K562 (cell line): ENCODE data around the gene SDR39U1. TPM values are rescaled to one million over a fixed set of nuclear protein-coding genes. Genes with fewer than 3 reads are reported as not detected.

Source experiments
- ATF1 ChIP-seq, 2 experiments: fragments of 450-650 bp in 1 of 2; IDR thresholded peaks; 2 replicates each; pipeline ENCODE4 v1.6.1; 2016; ENCODE audit warnings: missing compliant biosample characterization in 1 of 2, missing genetic modification characterization in 1 of 2
- ATF7 ChIP-seq: fragments of 450-650 bp; IDR thresholded peaks from 2 replicates; pipeline ENCODE4 v1.7.1; 2014; ENCODE audit warnings: mild to moderate bottlenecking, moderate library complexity
- BHLHE40 ChIP-seq: IDR thresholded peaks from 2 replicates; pipeline ENCODE4 v1.6.1; 2011; ENCODE audit warnings: low read length, improper control_type of control experiment
- HBP1 ChIP-seq: fragments of 450-650 bp; formaldehyde crosslinking; IDR thresholded peaks from 2 replicates; pipeline ENCODE4 v1.4.0; 2022; ENCODE audit warnings: missing genetic modification characterization
- JUNB ChIP-seq: fragments of 450-650 bp; formaldehyde crosslinking; conservative IDR thresholded peaks from 2 replicates; pipeline ENCODE4 v1.4.0; 2020; ENCODE audit warnings: mild to moderate bottlenecking
- JUND ChIP-seq, 2 experiments: IDR thresholded peaks; 2 replicates in 1 of 2; 3 replicates in 1 of 2; pipeline ENCODE4 v1.6.1; 2011; ENCODE audit warnings: borderline replicate concordance in 2 of 2, low read depth in 2 of 2, low read length in 2 of 2, improper control_type of control experiment in 1 of 2, missing biosample characterization in 1 of 2, missing genetic modification characterization in 1 of 2, missing genetic modification reagents in 1 of 2
- KHSRP ChIP-seq: fragments of 450-650 bp; IDR thresholded peaks from 2 replicates; pipeline ENCODE4 v1.6.1; 2017
- SIRT6 ChIP-seq: IDR thresholded peaks from one replicate; pipeline ENCODE4 v1.6.1; 2012; ENCODE audit warnings: low read depth, mild to moderate bottlenecking, control low read depth, inconsistent platforms, low read length, moderate library complexity
- UBTF ChIP-seq, 2 experiments: IDR thresholded peaks; 2 replicates each; pipeline ENCODE4 v1.6.1; 2012; ENCODE audit warnings: improper control_type of control experiment in 2 of 2, low read depth in 2 of 2, low read length in 2 of 2, borderline replicate concordance in 1 of 2
- ZNF124 ChIP-seq: sonication (generic); formaldehyde crosslinking; IDR thresholded peaks from 2 replicates; pipeline ENCODE4 v1.8.1; 2022; ENCODE audit warnings: missing genetic modification reagents
- ZNF143 ChIP-seq: sonication (generic); formaldehyde crosslinking; IDR thresholded peaks from 2 replicates; pipeline ENCODE4 v1.9.0; 2022; ENCODE audit warnings: mild to moderate bottlenecking, missing genetic modification reagents
- ZNF184 ChIP-seq: sonication (generic); formaldehyde crosslinking; IDR thresholded peaks from 2 replicates; pipeline ENCODE4 v1.5.0; 2020; ENCODE audit warnings: missing genetic modification reagents
- ZNF583 ChIP-seq: fragments of 250-450 bp; sonication (Bioruptor Pico); IDR thresholded peaks from 2 replicates; pipeline ENCODE4 v1.4.0; 2020
- polyA plus RNA-seq, 8 experiments: library from polyadenylated mRNA; depleted of rRNA in 4 of 8; stranded (reverse) in 5 of 8; unstranded in 3 of 8; fragments of >200 nt; fragmentation: Nextera tagmentation in 2 of 8; fragmentation: Illumina TruSeq in 1 of 8; extraction: Ambion mirVana in 2 of 8; extraction: Trizol in 1 of 8; gene quantifications; 2 replicates each; pipeline versions ENCODE4 v1.2.1 to v1.2.3, GENCODE V29; 2011 to 2014; ENCODE audit warnings: inconsistent platforms in 1 of 8, missing spikeins in 1 of 8
- total RNA-seq, 7 experiments: library from RNA; depleted of rRNA in 6 of 7; stranded (reverse); fragments of >200 nt in 6 of 7; fragmentation: Illumina TruSeq in 2 of 7; extraction: Trizol in 2 of 7; gene quantifications; 2 replicates each; pipeline versions ENCODE4 v1.2.1 to v1.2.3, GENCODE V29; 2011 to 2021; ENCODE audit warnings: low replicate concordance in 1 of 7
- TF ChIP-seq, protein P1 (sequence below): fragments of 250-450 bp; sonication (Bioruptor Pico); IDR thresholded peaks from 2 replicates; pipeline ENCODE4 v1.4.0; 2020; ENCODE audit warnings: borderline replicate concordance

The SDR39U1 gene
- total and polyA plus RNA-seq, 9 of the 15 experiments (the other 6 are each of a cell fraction or from before 2014, with no cell fraction given), result 10.4 to 56.1 (median 19.8) TPM

GRCh38 chr14:24429395-24430142 is 13.0 kb downstream of the SDR39U1 start, which contains the start of the genes CBLN3 and KHNYN (continued):
- 0 out of 2 replicates have a peak, but pooled peaks have one; percentile 33 for TF ChIP-seq ATF7
- no peak for TF ChIP-seq BHLHE40
- TF ChIP-seq SIRT6, result no peak
- TF ChIP-seq ZNF184 (CRISPR knock-in tag), result no peak
- TF ChIP-seq HBP1, result no peak
- peak in 1 of 2 experiments; percentile 86; a peak in 2 of 4 replicates for TF ChIP-seq UBTF (IDR thresholded peaks at IDR 0.05; ENCODE audit: borderline replicate concordance in 1 of 2, low read depth in 2 of 2, low read length in 2 of 2)
- TF ChIP-seq, protein P1, sequence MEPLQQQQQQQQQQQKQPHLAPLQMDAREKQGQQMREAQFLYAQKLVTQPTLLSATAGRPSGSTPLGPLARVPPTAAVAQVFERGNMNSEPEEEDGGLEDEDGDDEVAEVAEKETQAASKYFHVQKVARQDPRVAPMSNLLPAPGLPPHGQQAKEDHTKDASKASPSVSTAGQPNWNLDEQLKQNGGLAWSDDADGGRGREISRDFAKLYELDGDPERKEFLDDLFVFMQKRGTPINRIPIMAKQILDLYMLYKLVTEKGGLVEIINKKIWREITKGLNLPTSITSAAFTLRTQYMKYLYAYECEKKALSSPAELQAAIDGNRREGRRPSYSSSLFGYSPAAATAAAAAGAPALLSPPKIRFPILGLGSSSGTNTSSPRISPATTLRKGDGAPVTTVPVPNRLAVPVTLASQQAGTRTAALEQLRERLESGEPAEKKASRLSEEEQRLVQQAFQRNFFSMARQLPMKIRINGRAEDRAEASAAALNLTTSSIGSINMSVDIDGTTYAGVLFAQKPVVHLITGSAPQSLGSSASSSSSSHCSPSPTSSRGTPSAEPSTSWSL, result no peak
- no peak for TF ChIP-seq JUNB
- no peak for TF ChIP-seq KHSRP
- TF ChIP-seq ZNF143 (CRISPR knock-in tag), result no peak
- TF ChIP-seq ZNF583 (CRISPR knock-in tag), result no peak
- TF ChIP-seq JUND (IDR thresholded peaks at IDR 0.05; ENCODE audit: borderline replicate concordance, low read depth, low read length), result peak; percentile 37; the same call in 1 of the 2 replicates
- TF ChIP-seq JUND (tag; IDR thresholded peaks at IDR 0.05; ENCODE audit: borderline replicate concordance, low read depth, low read length), result no peak
- TF ChIP-seq ZNF124 (CRISPR knock-in tag), result no peak
- no peak for TF ChIP-seq ATF1 (CRISPR knock-in tag; IDR thresholded peaks at IDR 0.05)
- TF ChIP-seq ATF1 (tag; IDR thresholded peaks at IDR 0.05), result peak; percentile 49
